OCI-LY3 (cell line): ENCODE measurements around the gene SAFB2.

Source experiments
- H2AFZ ChIP-seq: fragments of 200-600, 300-600 bp; shearing (Covaris generic); 2 replicates; pipeline ENCODE4 v1.6.0; 2014; ENCODE audit warnings: antibody characterized with exemption, low read depth, low read length
- H3K27ac ChIP-seq: fragments of 200-600, 300-600 bp; sonication (generic); 2 replicates; pipeline ENCODE4 v1.5.1; 2014; ENCODE audit warnings: mild to moderate bottlenecking, low read length, moderate library complexity, mixed read lengths
- H3K27me3 ChIP-seq: fragments of 200-600, 300-600 bp; sonication (generic); 2 replicates; pipeline ENCODE4 v1.6.1; 2014; ENCODE audit warnings: low read depth, low read length, mixed read lengths
- H3K36me3 ChIP-seq: fragments of 200-600, 300-600 bp; sonication (generic); replicated peaks from 2 replicates; pipeline ENCODE3; 2014; ENCODE audit warnings: low read depth, low read length, mixed read lengths
- H3K4me1 ChIP-seq: fragments of 300-600, 200-600 bp; sonication (generic); 2 replicates; pipeline ENCODE4 v1.6.1; 2014; ENCODE audit warnings: low read length, mixed read lengths
- H3K4me2 ChIP-seq: fragments of 200-600, 300-600 bp; sonication (generic); 2 replicates; pipeline ENCODE4 v1.6.1; 2014; ENCODE audit warnings: low read length, mixed read lengths
- H3K4me3 ChIP-seq: fragments of 300-600, 200-600 bp; sonication (generic); 2 replicates; pipeline ENCODE4 v1.5.1; 2014; ENCODE audit warnings: antibody characterized with exemption, mild to moderate bottlenecking, low read length, moderate library complexity
- H3K79me2 ChIP-seq: fragments of 300-600, 200-600 bp; shearing (Covaris generic); 2 replicates; pipeline ENCODE4 v1.6.1; 2014; ENCODE audit warnings: mild to moderate bottlenecking, low read length, mixed read lengths
- H3K9ac ChIP-seq: fragments of 300-600, 200-600 bp; shearing (Covaris generic); 2 replicates; pipeline ENCODE4 v1.6.0; 2014; ENCODE audit warnings: mild to moderate bottlenecking, low read length, moderate library complexity
- H3K9me3 ChIP-seq: fragments of 200-600, 300-600 bp; shearing (Covaris generic); 2 replicates; pipeline ENCODE4 v1.6.1; 2014; ENCODE audit warnings: low read length, mixed read lengths; ENCODE audit not compliant: insufficient read depth
- H4K20me1 ChIP-seq: fragments of 200-600, 300-600 bp; sonication (generic); 2 replicates; pipeline ENCODE4 v1.6.1; 2016; ENCODE audit warnings: low read length, mixed read lengths; ENCODE audit not compliant: insufficient read depth
- EZH2phosphoT487 ChIP-seq: fragments of 200-600 bp; shearing (Covaris generic); IDR thresholded peaks from 2 replicates; pipeline ENCODE4 v1.6.1; 2018; ENCODE audit warnings: antibody characterized with exemption, mixed run types, low read depth
- TF ChIP-seq, protein P1 (sequence below): fragments of 200-600, 300-600 bp; sonication (generic); IDR thresholded peaks from 2 replicates; pipeline ENCODE4 v1.5.1; 2014; ENCODE audit warnings: antibody characterized with exemption, low read length, low read depth

SAFB2 gene

DNA sequence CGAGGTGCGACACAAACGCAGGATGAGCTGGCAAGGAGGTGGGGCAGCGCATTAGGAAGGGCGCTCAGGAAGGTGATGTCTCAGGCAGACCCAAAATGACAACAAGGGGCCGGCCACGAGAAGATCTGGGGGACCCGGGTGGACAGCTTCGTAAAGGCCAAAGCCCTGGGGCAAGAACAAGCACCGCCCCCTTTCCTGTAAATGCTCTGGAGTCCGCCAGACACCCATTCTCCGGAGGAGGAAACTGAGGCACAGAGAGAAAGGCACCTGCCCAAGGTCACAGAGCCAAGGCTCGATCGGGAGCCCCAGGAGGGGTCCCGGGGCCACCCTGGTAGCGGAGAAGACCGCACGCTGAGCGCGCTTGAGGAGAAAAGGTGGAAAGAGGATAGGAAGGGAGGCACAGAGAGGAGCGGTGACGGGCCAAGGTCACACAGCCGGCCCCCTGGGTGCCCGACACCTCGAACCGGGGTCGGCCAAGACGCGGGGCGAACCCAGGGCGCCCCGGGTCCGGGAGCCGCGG lies 571 bp downstream of the SAFB2 start:
- Histone ChIP-seq H3K9me3 (no peaks in the 10 kb centered on the region), H4K20me1 (peaks cover 53% of the 10 kb centered on the region), H2AFZ (peak overlapping the region; percentile 83; the same call in 1 of the 2 replicates), H3K9ac (peak overlapping the region; percentile 96), H3K79me2 (peaks cover 99% of the 10 kb centered on the region), H3K4me1 (peaks cover 43% of the 10 kb centered on the region), H3K4me2 (peak overlapping the region; percentile 96), H3K36me3 (peaks cover 66% of the 10 kb centered on the region), H3K4me3 (peak overlapping the region; percentile 87), H3K27ac (peak overlapping the region; percentile 86), H3K27me3 (no peaks in the 10 kb centered on the region)
- TF ChIP-seq EZH2phosphoT487, result no peak
- TF ChIP-seq, protein P1, sequence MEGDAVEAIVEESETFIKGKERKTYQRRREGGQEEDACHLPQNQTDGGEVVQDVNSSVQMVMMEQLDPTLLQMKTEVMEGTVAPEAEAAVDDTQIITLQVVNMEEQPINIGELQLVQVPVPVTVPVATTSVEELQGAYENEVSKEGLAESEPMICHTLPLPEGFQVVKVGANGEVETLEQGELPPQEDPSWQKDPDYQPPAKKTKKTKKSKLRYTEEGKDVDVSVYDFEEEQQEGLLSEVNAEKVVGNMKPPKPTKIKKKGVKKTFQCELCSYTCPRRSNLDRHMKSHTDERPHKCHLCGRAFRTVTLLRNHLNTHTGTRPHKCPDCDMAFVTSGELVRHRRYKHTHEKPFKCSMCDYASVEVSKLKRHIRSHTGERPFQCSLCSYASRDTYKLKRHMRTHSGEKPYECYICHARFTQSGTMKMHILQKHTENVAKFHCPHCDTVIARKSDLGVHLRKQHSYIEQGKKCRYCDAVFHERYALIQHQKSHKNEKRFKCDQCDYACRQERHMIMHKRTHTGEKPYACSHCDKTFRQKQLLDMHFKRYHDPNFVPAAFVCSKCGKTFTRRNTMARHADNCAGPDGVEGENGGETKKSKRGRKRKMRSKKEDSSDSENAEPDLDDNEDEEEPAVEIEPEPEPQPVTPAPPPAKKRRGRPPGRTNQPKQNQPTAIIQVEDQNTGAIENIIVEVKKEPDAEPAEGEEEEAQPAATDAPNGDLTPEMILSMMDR, result no peak

DNA sequence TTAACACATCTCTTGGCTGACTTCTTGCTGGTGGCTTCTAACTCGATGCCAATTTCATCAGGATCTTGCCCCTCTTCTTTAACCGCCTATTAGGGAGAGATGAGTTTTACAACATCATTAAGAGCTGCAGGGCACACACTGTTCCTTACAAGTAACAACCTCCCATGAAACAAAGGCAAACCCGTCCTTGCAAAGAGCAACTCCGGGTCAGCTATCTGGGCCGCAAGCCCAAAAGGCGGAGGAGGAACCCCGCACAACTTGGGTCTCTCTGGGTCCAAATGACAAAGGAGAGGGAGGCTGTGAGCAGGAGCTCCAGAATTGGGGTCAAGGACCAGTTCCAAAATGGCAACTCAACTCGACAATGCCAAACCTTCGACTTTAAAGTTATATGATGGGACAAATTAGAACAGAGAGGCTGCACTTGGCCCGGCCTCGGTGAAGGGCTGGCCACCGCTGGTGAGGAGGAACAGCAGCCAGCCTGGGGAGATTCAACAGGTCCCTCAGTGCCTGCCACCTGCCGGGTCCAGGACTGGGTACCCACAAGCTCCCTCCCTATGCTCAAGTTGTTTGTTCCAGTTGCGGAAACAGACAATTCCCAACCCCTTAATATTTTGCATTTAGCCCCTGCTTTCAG lies 1.1 kb downstream of the SAFB2 start:
- peak overlapping the region; percentile 86; the same call in 1 of the 2 replicates for H3K27ac ChIP-seq
- peaks cover 48% of the 10 kb centered on the region for H4K20me1 ChIP-seq
- peak overlapping the region; percentile 96 for H3K4me2 ChIP-seq
- TF ChIP-seq, protein P1, result no peak
- TF ChIP-seq EZH2phosphoT487, result no peak
- H3K27me3 ChIP-seq, result no peaks in the 10 kb centered on the region
- peaks cover 37% of the 10 kb centered on the region for H3K4me1 ChIP-seq
- H3K79me2 ChIP-seq, result peaks cover 97% of the 10 kb centered on the region
- peak overlapping the region; percentile 87 for H3K4me3 ChIP-seq
- H3K36me3 ChIP-seq, result peaks cover 63% of the 10 kb centered on the region
- H2AFZ ChIP-seq, result no peak overlapping the region
- peak overlapping the region; percentile 96 for H3K9ac ChIP-seq
- no peaks in the 10 kb centered on the region for H3K9me3 ChIP-seq

GRCh38 chr19:5619946-5620345 lies 2.6 kb downstream of the SAFB2 start:
- Histone ChIP-seq H3K9ac (no peak overlapping the region), H3K9me3 (no peaks in the 10 kb centered on the region), H3K4me1 (peaks cover 23% of the 10 kb centered on the region), H3K4me3 (no peak overlapping the region), H2AFZ (no peak overlapping the region), H4K20me1 (peaks cover 33% of the 10 kb centered on the region), H3K4me2 (no peak overlapping the region), H3K27ac (no peak overlapping the region), H3K36me3 (peaks cover 60% of the 10 kb centered on the region), H3K27me3 (no peaks in the 10 kb centered on the region), H3K79me2 (peaks cover 92% of the 10 kb centered on the region)
- TF ChIP-seq, protein P1, result no peak
- no peak for TF ChIP-seq EZH2phosphoT487

- Histone ChIP-seq H3K27me3 (no peaks in the 10 kb centered on the region), H3K27ac (no peak overlapping the region), H3K9me3 (no peaks in the 10 kb centered on the region), H3K4me3 (no peak overlapping the region), H3K9ac (no peak overlapping the region), H3K4me2 (no peak overlapping the region), H2AFZ (no peak overlapping the region), H3K4me1 (peaks cover 17% of the 10 kb centered on the region), H4K20me1 (peaks cover 20% of the 10 kb centered on the region), H3K79me2 (peaks cover 85% of the 10 kb centered on the region), H3K36me3 (peaks cover 63% of the 10 kb centered on the region)
- no peak for TF ChIP-seq EZH2phosphoT487
- TF ChIP-seq, protein P1, result no peak
Measured at GRCh38 chr19:5618591-5618990, 4.0 kb downstream of the SAFB2 start.
